ENCODE data around the gene FOXN1. TPM values are rescaled to one million over a fixed set of nuclear protein-coding genes. Genes with fewer than 3 reads are reported as not detected.

FOXN1 gene
- total RNA-seq, 1 donor from 2014 or later = not detected

DNA sequence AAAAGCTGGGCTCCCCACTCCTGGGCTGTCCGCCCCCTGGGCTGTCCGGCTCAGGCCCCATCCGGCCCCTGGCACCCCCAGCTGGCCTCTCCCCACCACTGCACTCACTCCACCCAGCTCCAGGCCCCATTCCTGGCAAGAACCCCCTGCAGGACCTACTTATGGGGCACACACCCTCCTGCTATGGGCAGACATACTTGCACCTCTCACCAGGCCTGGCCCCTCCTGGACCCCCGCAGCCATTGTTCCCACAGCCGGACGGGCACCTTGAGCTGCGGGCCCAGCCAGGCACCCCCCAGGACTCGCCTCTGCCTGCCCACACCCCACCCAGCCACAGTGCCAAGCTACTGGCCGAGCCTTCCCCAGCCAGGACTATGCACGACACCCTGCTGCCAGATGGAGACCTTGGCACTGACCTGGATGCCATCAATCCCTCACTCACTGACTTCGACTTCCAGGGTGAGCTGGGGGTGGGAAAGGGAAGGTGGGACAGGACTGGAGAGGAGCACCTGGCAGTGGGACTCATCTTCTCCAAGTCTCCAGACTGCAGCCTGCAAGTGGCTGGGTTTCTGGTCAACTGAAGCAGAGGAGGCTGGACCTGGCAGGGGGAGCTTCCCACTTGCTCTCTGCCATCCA is 28.7 kb downstream of the FOXN1 start:
- DNase-seq (ENCODE audit: low read depth) (no peak), FAIRE-seq (no peak)
- Histone ChIP-seq H4K20me1 (ENCODE audit: insufficient read depth, low read length) (no peaks in the 10 kb centered on the region), H3K4me1 (ENCODE audit: insufficient read depth, low read length) (peaks cover 4% of the 10 kb centered on the region), H2AFZ (ENCODE audit: low read depth, low read length) (no peak overlapping the region), H3K4me3 (ENCODE audit: insufficient read depth, low read depth, low read length) (no peak overlapping the region), H3K27ac (ENCODE audit: low read depth, low read length) (no peak overlapping the region), H3K9me3 (ENCODE audit: insufficient read depth, low read depth, low read length) (no peaks in the 10 kb centered on the region), H3K79me2 (ENCODE audit: insufficient read depth, low read length) (no peaks in the 10 kb centered on the region), H3K9ac (ENCODE audit: low read length) (no peak overlapping the region), H3K36me3 (ENCODE audit: insufficient read depth, low read length) (no peaks in the 10 kb centered on the region), H3K27me3 (ENCODE audit: insufficient read depth, low read length) (peaks cover 6% of the 10 kb centered on the region), H3K4me2 (ENCODE audit: low read length) (no peak overlapping the region)
- TF ChIP-seq, protein P1, sequence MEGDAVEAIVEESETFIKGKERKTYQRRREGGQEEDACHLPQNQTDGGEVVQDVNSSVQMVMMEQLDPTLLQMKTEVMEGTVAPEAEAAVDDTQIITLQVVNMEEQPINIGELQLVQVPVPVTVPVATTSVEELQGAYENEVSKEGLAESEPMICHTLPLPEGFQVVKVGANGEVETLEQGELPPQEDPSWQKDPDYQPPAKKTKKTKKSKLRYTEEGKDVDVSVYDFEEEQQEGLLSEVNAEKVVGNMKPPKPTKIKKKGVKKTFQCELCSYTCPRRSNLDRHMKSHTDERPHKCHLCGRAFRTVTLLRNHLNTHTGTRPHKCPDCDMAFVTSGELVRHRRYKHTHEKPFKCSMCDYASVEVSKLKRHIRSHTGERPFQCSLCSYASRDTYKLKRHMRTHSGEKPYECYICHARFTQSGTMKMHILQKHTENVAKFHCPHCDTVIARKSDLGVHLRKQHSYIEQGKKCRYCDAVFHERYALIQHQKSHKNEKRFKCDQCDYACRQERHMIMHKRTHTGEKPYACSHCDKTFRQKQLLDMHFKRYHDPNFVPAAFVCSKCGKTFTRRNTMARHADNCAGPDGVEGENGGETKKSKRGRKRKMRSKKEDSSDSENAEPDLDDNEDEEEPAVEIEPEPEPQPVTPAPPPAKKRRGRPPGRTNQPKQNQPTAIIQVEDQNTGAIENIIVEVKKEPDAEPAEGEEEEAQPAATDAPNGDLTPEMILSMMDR (IDR thresholded peaks at IDR 0.05; ENCODE audit: insufficient read depth, low read depth, low read length) = no peak
- no peak for TF ChIP-seq EZH2 (IDR thresholded peaks at IDR 0.05; ENCODE audit: insufficient read depth, low read length)
- Mint-ChIP-seq H3K4me1 (ENCODE audit: low read depth, unreplicated experiment) (no peaks in the 10 kb centered on the region), H3K9me3 (ENCODE audit: unreplicated experiment) (no peaks in the 10 kb centered on the region), H3K4me3 (ENCODE audit: unreplicated experiment) (no peak overlapping the region), H3K27ac (ENCODE audit: unreplicated experiment) (no peak overlapping the region), H3K27me3 (ENCODE audit: low read depth, unreplicated experiment) (peaks cover 60% of the 10 kb centered on the region), H3K36me3 (ENCODE audit: low read depth, unreplicated experiment) (peaks cover 3% of the 10 kb centered on the region)

DNA sequence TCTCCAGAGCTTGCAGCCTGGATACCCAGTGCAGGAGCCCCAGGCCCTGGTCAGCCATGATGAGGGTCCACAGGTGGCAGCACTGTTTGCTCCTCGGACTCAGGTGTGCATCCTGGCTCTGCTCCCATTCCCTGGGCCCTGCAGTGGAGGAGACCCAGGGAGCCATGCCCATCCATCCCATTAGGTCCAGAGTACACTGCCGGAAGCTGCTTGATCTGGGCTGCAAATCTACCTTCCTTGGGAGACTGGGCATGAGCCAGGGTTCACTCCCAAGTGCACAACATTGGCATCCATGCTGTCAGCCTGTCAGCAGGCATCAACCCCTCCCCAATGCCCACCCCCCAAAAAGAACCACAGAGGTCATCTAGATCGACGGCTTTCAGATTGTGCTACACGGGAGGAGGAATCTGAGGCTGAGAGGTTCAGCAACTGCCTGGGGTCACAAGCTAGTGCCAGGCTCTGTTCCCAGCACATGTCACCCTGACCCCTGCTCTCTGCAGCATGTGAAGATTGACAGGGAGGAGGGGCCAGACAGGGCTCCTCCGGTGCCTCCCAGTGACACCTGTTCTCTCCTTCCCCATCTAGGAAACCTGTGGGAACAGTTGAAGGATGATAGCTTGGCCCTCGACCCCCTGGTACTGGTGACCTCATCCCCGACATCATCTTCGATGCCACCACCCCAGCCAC is 30.5 kb downstream of the FOXN1 start:
- Histone ChIP-seq H2AFZ (ENCODE audit: low read depth, low read length) (no peak overlapping the region), H3K36me3 (ENCODE audit: insufficient read depth, low read length) (no peaks in the 10 kb centered on the region), H3K27me3 (ENCODE audit: insufficient read depth, low read length) (peaks cover 2% of the 10 kb centered on the region), H3K4me3 (ENCODE audit: insufficient read depth, low read depth, low read length) (no peak overlapping the region), H3K79me2 (ENCODE audit: insufficient read depth, low read length) (no peaks in the 10 kb centered on the region), H3K4me2 (ENCODE audit: low read length) (no peak overlapping the region), H3K4me1 (ENCODE audit: insufficient read depth, low read length) (peaks cover 4% of the 10 kb centered on the region), H3K9ac (ENCODE audit: low read length) (no peak overlapping the region), H3K27ac (ENCODE audit: low read depth, low read length) (no peak overlapping the region), H3K9me3 (ENCODE audit: insufficient read depth, low read depth, low read length) (no peaks in the 10 kb centered on the region), H4K20me1 (ENCODE audit: insufficient read depth, low read length) (no peaks in the 10 kb centered on the region)
- TF ChIP-seq, protein P1 (IDR thresholded peaks at IDR 0.05; ENCODE audit: insufficient read depth, low read depth, low read length) = no peak
- TF ChIP-seq EZH2 (IDR thresholded peaks at IDR 0.05; ENCODE audit: insufficient read depth, low read length) = no peak
- DNase-seq (ENCODE audit: low read depth) (no peak), FAIRE-seq (no peak)
- H3K36me3 Mint-ChIP-seq (ENCODE audit: low read depth, unreplicated experiment) = peaks cover 3% of the 10 kb centered on the region
- no peak overlapping the region for H3K4me3 Mint-ChIP-seq (ENCODE audit: unreplicated experiment)
- no peak overlapping the region for H3K27ac Mint-ChIP-seq (ENCODE audit: unreplicated experiment)
- peaks cover 49% of the 10 kb centered on the region for H3K27me3 Mint-ChIP-seq (ENCODE audit: low read depth, unreplicated experiment)
- H3K9me3 Mint-ChIP-seq (ENCODE audit: unreplicated experiment) = no peaks in the 10 kb centered on the region
- no peaks in the 10 kb centered on the region for H3K4me1 Mint-ChIP-seq (ENCODE audit: low read depth, unreplicated experiment)

DNA sequence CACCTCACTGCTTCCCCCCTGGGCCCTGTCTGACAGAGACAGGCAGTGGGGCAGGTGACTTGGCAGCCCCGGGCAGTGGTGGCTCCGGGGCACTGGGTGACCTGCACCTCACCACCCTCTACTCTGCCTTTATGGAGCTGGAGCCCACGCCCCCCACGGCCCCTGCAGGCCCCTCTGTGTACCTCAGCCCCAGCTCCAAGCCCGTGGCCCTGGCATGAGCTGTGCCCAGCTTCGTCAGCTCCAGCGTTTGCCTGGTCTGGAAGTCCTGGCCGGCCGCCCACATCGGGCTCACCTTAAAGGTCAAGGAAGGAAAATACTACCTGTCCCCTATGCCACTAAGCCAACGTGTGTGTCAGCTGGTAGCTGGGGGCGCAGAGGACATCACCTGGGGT is 31.1 kb downstream of the FOXN1 start:
- Mint-ChIP-seq H3K9me3 (ENCODE audit: unreplicated experiment) (no peaks in the 10 kb centered on the region), H3K4me1 (ENCODE audit: low read depth, unreplicated experiment) (no peaks in the 10 kb centered on the region), H3K27me3 (ENCODE audit: low read depth, unreplicated experiment) (peaks cover 47% of the 10 kb centered on the region), H3K36me3 (ENCODE audit: low read depth, unreplicated experiment) (peaks cover 3% of the 10 kb centered on the region), H3K27ac (ENCODE audit: unreplicated experiment) (no peak overlapping the region), H3K4me3 (ENCODE audit: unreplicated experiment) (no peak overlapping the region)
- Histone ChIP-seq H3K36me3 (ENCODE audit: insufficient read depth, low read length) (no peaks in the 10 kb centered on the region), H3K4me3 (ENCODE audit: insufficient read depth, low read depth, low read length) (no peak overlapping the region), H3K79me2 (ENCODE audit: insufficient read depth, low read length) (no peaks in the 10 kb centered on the region), H3K4me1 (ENCODE audit: insufficient read depth, low read length) (peaks cover 4% of the 10 kb centered on the region), H3K27ac (ENCODE audit: low read depth, low read length) (no peak overlapping the region), H4K20me1 (ENCODE audit: insufficient read depth, low read length) (no peaks in the 10 kb centered on the region), H3K9me3 (ENCODE audit: insufficient read depth, low read depth, low read length) (no peaks in the 10 kb centered on the region), H3K9ac (ENCODE audit: low read length) (no peak overlapping the region), H2AFZ (ENCODE audit: low read depth, low read length) (no peak overlapping the region), H3K4me2 (ENCODE audit: low read length) (no peak overlapping the region), H3K27me3 (ENCODE audit: insufficient read depth, low read length) (peaks cover 2% of the 10 kb centered on the region)
- TF ChIP-seq EZH2 (IDR thresholded peaks at IDR 0.05; ENCODE audit: insufficient read depth, low read length) = no peak
- TF ChIP-seq, protein P1 (IDR thresholded peaks at IDR 0.05; ENCODE audit: insufficient read depth, low read depth, low read length) = no peak
- DNase-seq (ENCODE audit: low read depth) (no peak), FAIRE-seq (no peak)

Data from astrocyte (in vitro differentiated cells and primary cell).